PC-9 (cell line): ENCODE data around the gene POTEH. TPM values are rescaled to one million over a fixed set of nuclear protein-coding genes. Genes with fewer than 3 reads are reported as not detected.
"Not testable (repeated sequence)": the region's sequence is repeated elsewhere in the genome, so short reads cannot be mapped to it uniquely, and the experiment has no call there.

Source experiments
- BruUV-seq: library from RNA; stranded (reverse); fragments of 400-500 nt; replicated peaks from 2 replicates; lab custom pipeline; 2021; lab: Mats Ljungman, UMichigan
- CTCF ChIA-PET: fragments of 300-600 bp; sonication (Branson Sonifier 250); formaldehyde crosslinking; loops from one replicate; lab custom pipeline; 2022; ENCODE audit warnings: antibody characterized with exemption; lab: Charles Lee
- POLR2A ChIA-PET: fragments of 300-600 bp; sonication (Branson Sonifier 250); formaldehyde crosslinking; loops from one replicate; lab custom pipeline; 2022; ENCODE audit warnings: antibody characterized with exemption; ENCODE audit not compliant: unreplicated experiment; lab: Charles Lee
- DNase-seq, 2 experiments: peaks; one replicate each; pipeline versions ENCODE4 v3.0.0 to v3.0.0-alpha.2; 2015 to 2022; ENCODE audit warnings: mixed read lengths in 1 of 2
- H2AFZ ChIP-seq: fragments of 200-600 bp; sonication (generic); 2 replicates; pipeline ENCODE4 v1.8.1; 2017; ENCODE audit warnings: antibody characterized with exemption
- H3F3A ChIP-seq: fragments of 200-600 bp; sonication (generic); 2 replicates; pipeline ENCODE4 v1.8.1; 2017; ENCODE audit warnings: antibody characterized with exemption, mild to moderate bottlenecking, low read depth; ENCODE audit not compliant: insufficient read depth
- H3K27ac ChIP-seq: fragments of 200-600 bp; sonication (generic); 2 replicates; pipeline ENCODE4 v1.6.1; 2016; ENCODE audit warnings: mixed run types
- H3K27me3 ChIP-seq: fragments of 200-600 bp; sonication (generic); 2 replicates; pipeline ENCODE4 v1.6.1; 2016; ENCODE audit warnings: low read depth, mixed run types; ENCODE audit not compliant: insufficient read depth
- H3K36me3 ChIP-seq: fragments of 200-600 bp; sonication (generic); 2 replicates; pipeline ENCODE4 v1.6.1; 2016; ENCODE audit warnings: low read depth, mixed run types
- H3K4me1 ChIP-seq: fragments of 200-600 bp; sonication (generic); replicated peaks from 2 replicates; pipeline ENCODE4 v1.6.1; 2016; ENCODE audit warnings: mixed run types; ENCODE audit not compliant: insufficient read depth
- H3K4me2 ChIP-seq: fragments of 200-600 bp; sonication (generic); 2 replicates; pipeline ENCODE4 v1.6.1; 2017; ENCODE audit warnings: mixed run types
- H3K4me3 ChIP-seq: fragments of 200-600 bp; sonication (generic); 2 replicates; pipeline ENCODE4 v1.6.1; 2016; ENCODE audit warnings: mixed run types
- H3K79me2 ChIP-seq: fragments of 200-600 bp; sonication (generic); 2 replicates; pipeline ENCODE4 v1.6.1; 2017; ENCODE audit warnings: low read depth, mixed run types
- H3K9me2 ChIP-seq: fragments of 200-600 bp; sonication (generic); 2 replicates; pipeline ENCODE4 v1.8.1; 2017; ENCODE audit warnings: mild to moderate bottlenecking; ENCODE audit not compliant: insufficient read depth
- H3K9me3 ChIP-seq: fragments of 200-600 bp; sonication (generic); 2 replicates; pipeline ENCODE4 v1.8.1; 2016; ENCODE audit warnings: low read depth; ENCODE audit not compliant: insufficient read depth
- H4K20me1 ChIP-seq: fragments of 200-600 bp; sonication (generic); 2 replicates; pipeline ENCODE4 v1.8.1; 2017; ENCODE audit not compliant: insufficient read depth
- intact Hi-C: fragments of 100-400 bp; cut with micrococcal nuclease; formaldehyde crosslinking; loops from one replicate; pipeline ENCODE4 v1.10.0; 2022; ENCODE audit not compliant: unreplicated experiment
- total RNA-seq: library from RNA; stranded (reverse); gene quantifications from 2 replicates; pipeline ENCODE4 v1.2.3, GENCODE V29; 2021

POTEH gene
- total RNA-seq, 1 experiment from 2014 or later: not detected

DNA sequence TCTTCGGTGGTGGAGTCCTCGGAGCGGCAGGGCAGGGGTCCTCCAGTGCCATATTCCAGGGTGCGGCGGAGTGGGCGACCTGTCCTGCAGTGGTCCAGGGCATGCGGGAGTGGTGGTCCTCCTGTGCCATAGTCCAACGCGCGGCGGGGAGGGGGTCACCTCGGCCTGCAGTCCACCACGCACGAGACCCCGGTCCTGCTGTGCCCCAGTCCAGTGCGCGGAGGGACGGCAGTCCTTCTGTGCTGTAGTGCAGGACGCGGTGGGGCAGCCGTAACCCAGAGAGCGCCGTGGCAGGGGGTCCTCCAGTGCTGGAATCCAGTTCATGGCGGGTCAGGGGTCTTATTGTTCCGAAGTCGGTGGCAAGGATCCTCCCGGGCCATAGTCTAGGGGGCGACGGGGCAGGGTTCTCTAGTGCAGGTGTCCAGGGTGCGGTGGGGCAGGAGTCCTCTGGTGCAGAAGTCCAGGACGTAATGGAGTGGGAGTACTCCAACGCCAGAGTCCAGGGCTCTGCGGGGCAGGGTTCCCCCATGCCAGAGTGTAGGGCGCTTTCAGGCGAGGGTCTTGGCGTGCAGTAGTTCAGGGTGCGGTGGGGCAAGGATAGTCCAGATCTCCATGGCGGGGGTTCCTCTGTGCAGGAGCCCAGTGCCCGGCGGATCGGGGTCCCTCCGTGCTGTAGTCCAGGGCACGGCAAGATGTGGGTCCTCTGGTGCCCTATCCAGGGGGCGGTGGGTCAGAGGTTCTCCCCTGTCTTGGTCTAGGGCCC is 70.7 kb downstream of the POTEH start:
- H3K36me3 ChIP-seq, H3K4me1 ChIP-seq, CTCF ChIA-PET, H3K4me2 ChIP-seq, H3K4me3 ChIP-seq, H3K27me3 ChIP-seq, POLR2A ChIA-PET, H3K79me2 ChIP-seq, H3K9me2 ChIP-seq, H3K27ac ChIP-seq, H2AFZ ChIP-seq, H3F3A ChIP-seq, intact Hi-C loops, BruUV-seq, H3K9me3 ChIP-seq, H4K20me1 ChIP-seq, DNase-seq: not testable (repeated sequence)

DNA sequence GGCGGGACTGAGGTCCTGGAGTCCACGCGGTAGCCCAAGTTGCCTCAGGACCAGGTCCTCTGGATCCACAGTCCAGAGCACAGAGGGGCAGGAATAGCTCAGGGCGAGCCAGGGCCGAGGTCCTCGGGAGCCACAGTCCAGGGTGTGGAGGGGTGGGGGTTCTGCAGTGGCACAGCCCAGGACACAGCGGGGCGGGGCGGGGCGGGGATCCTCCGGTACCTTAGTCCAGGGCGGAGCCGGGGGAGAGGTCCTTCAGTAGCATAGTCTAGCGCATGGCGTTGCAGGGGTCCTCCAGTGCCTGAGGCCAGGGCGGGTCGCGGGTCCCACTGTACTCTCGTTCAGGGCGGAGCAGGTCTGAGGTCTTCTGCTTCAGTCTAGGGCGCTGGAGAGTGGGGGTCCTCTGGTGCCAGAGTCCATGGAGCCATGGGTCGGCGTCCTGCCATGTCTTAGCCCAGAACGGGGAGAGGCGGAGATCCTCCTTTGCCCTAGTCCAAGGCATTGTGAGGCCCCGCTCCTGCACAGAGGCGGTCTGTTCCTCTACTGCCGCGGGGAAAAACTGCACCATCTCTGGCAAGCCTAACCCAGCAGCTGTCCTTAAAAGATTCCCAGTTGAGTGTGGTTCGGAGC is 71.4 kb downstream of the POTEH start:
- intact Hi-C loops, H3K27ac ChIP-seq, H3K9me3 ChIP-seq, H3K4me1 ChIP-seq, DNase-seq, H2AFZ ChIP-seq, H3K4me3 ChIP-seq, H3K79me2 ChIP-seq, H3K36me3 ChIP-seq, H3F3A ChIP-seq, H4K20me1 ChIP-seq, POLR2A ChIA-PET, H3K9me2 ChIP-seq, CTCF ChIA-PET, BruUV-seq, H3K27me3 ChIP-seq, H3K4me2 ChIP-seq: not testable (repeated sequence)

DNA sequence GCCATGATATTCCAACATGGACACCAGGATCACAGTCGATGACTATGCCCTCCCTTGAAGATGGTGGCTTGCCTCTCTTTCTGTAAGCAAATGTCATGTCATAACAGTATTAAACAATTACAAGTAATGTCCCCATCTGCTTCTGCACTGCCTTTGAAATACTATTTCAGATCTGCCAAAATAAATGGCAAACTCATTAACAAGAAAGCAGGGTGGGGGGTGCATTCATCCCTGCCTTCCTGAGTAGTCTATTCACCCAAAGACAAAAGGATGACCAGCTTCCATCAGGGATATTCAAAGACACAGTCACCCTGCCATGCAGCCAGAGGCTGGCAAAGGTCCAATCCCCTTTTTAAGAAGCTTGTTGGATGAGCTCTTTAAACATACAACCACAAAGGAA is 73.7 kb downstream of the POTEH start:
- CTCF ChIA-PET, BruUV-seq, H3K79me2 ChIP-seq, H3K4me1 ChIP-seq, H3K27ac ChIP-seq, H3K9me2 ChIP-seq, H3K4me2 ChIP-seq, H4K20me1 ChIP-seq, H3K9me3 ChIP-seq, POLR2A ChIA-PET, H2AFZ ChIP-seq, H3K36me3 ChIP-seq, intact Hi-C loops, H3F3A ChIP-seq, DNase-seq, H3K27me3 ChIP-seq, H3K4me3 ChIP-seq: not testable (repeated sequence)

Other genes starting within 250 kb of the POTEH start
- gene OR11H1, start 161.8 kb upstream of the POTEH start, total RNA-seq: not detected in 2 replicates